ENCODE data around the gene MPI.

Gene MPI

GRCh38 chr15:74950078-74950908, 60.5 kb downstream of the MPI start:
- peak; percentile 83 for DNase-seq

GRCh38 chr15:74951006-74951405, 61.2 kb downstream of the MPI start:
- DNase-seq, result no peak
